K562 (cell line): ENCODE data around the gene RPL7L1. TPM values are rescaled to one million over a fixed set of nuclear protein-coding genes. Genes with fewer than 3 reads are reported as not detected.
A peak's percentile ranks its signal among the peaks of the same experiment; 100 is the strongest.

Experiments
- BRCA1 ChIP-seq, 2 experiments: fragments of 450-650 bp in 1 of 2; sonication (generic) in 1 of 2; formaldehyde crosslinking in 1 of 2; IDR thresholded peaks; 2 replicates each; pipeline versions ENCODE4 v1.5.0 to v1.6.1; 2017 to 2020; ENCODE audit warnings: mild to moderate bottlenecking in 1 of 2, missing genetic modification reagents in 1 of 2
- BRD9 ChIP-seq: fragments of 450-650 bp; IDR thresholded peaks from 2 replicates; pipeline ENCODE4 v1.6.1; 2018; ENCODE audit warnings: low read depth; ENCODE audit not compliant: partially characterized antibody
- CEBPB ChIP-seq: fragments of 450-650 bp; IDR thresholded peaks from 2 replicates; pipeline ENCODE4 v1.6.1; 2016; ENCODE audit warnings: missing genetic modification characterization, missing compliant biosample characterization
- ELF1 ChIP-seq: fragments of 200-800 bp; sonication (Bioruptor generic); IDR thresholded peaks from 2 replicates; pipeline ENCODE4 v1.6.1; 2016; ENCODE audit warnings: missing genetic modification characterization, missing compliant biosample characterization
- ELF2 ChIP-seq: fragments of 250-450 bp; sonication (Bioruptor Pico); IDR thresholded peaks from 2 replicates; pipeline ENCODE4 v1.5.0; 2021; ENCODE audit warnings: mild to moderate bottlenecking
- JUND ChIP-seq, 2 experiments: IDR thresholded peaks; 2 replicates in 1 of 2; 3 replicates in 1 of 2; pipeline ENCODE4 v1.6.1; 2011; ENCODE audit warnings: borderline replicate concordance in 2 of 2, low read depth in 2 of 2, low read length in 2 of 2, improper control_type of control experiment in 1 of 2, missing biosample characterization in 1 of 2, missing genetic modification characterization in 1 of 2, missing genetic modification reagents in 1 of 2
- KAT7 ChIP-seq: sonication (generic); formaldehyde crosslinking; IDR thresholded peaks from 2 replicates; pipeline ENCODE4 v1.8.0; 2022; ENCODE audit warnings: missing genetic modification reagents, mild to moderate bottlenecking, borderline replicate concordance
- KLF16 ChIP-seq: IDR thresholded peaks from 2 replicates; pipeline ENCODE4 v1.6.1; 2016; ENCODE audit warnings: antibody characterized with exemption
- MYBL2 ChIP-seq, 2 experiments: fragments of 450-650 bp in 1 of 2; sonication (generic) in 1 of 2; formaldehyde crosslinking in 1 of 2; IDR thresholded peaks; 2 replicates each; pipeline versions ENCODE4 v1.6.1 to v1.8.1; 2017 to 2022; ENCODE audit warnings: borderline replicate concordance in 1 of 2, inconsistent platforms in 1 of 2, low read depth in 1 of 2, mild to moderate bottlenecking in 1 of 2, missing genetic modification reagents in 1 of 2, moderate library complexity in 1 of 2
- PHF21A ChIP-seq: fragments of 450-650 bp; IDR thresholded peaks from 2 replicates; pipeline ENCODE4 v1.6.1; 2017; ENCODE audit warnings: low read depth, borderline replicate concordance
- PPARD ChIP-seq: fragments of 250-450 bp; sonication (Bioruptor Pico); IDR thresholded peaks from 2 replicates; pipeline ENCODE4 v1.8.0; 2022; ENCODE audit warnings: inconsistent platforms, mild to moderate bottlenecking, moderate library complexity
- PTBP1 ChIP-seq: fragments of 200-400 bp; formaldehyde crosslinking; IDR thresholded peaks from 2 replicates; pipeline ENCODE4 v1.6.1; 2017; ENCODE audit warnings: low read depth, low read length
- SLC30A9 ChIP-seq: fragments of 250-450 bp; sonication (Bioruptor Pico); IDR thresholded peaks from 2 replicates; pipeline ENCODE4 v1.8.0; 2022; ENCODE audit warnings: mild to moderate bottlenecking, moderate library complexity
- SP1 ChIP-seq: sonication (generic); formaldehyde crosslinking; IDR thresholded peaks from 2 replicates; pipeline ENCODE4 v1.8.1; 2022; ENCODE audit warnings: mild to moderate bottlenecking, missing genetic modification reagents
- ZNF589 ChIP-seq: fragments of 200-800 bp; sonication (Bioruptor generic); IDR thresholded peaks from 2 replicates; pipeline ENCODE4 v1.6.1; 2016; ENCODE audit warnings: low read depth, missing genetic modification characterization, missing compliant biosample characterization
- ZNF79 ChIP-seq: fragments of 250-450 bp; sonication (Bioruptor Pico); IDR thresholded peaks from 2 replicates; pipeline ENCODE4 v1.4.0; 2020; ENCODE audit warnings: low read depth, mild to moderate bottlenecking, moderate library complexity
- polyA plus RNA-seq, 8 experiments: library from polyadenylated mRNA; depleted of rRNA in 4 of 8; stranded (reverse) in 5 of 8; unstranded in 3 of 8; fragments of >200 nt; fragmentation: Nextera tagmentation in 2 of 8; fragmentation: Illumina TruSeq in 1 of 8; extraction: Ambion mirVana in 2 of 8; extraction: Trizol in 1 of 8; gene quantifications; 2 replicates each; pipeline versions ENCODE4 v1.2.1 to v1.2.3, GENCODE V29; 2011 to 2014; ENCODE audit warnings: inconsistent platforms in 1 of 8, missing spikeins in 1 of 8
- total RNA-seq, 7 experiments: library from RNA; depleted of rRNA in 6 of 7; stranded (reverse); fragments of >200 nt in 6 of 7; fragmentation: Illumina TruSeq in 2 of 7; extraction: Trizol in 2 of 7; gene quantifications; 2 replicates each; pipeline versions ENCODE4 v1.2.1 to v1.2.3, GENCODE V29; 2011 to 2021; ENCODE audit warnings: low replicate concordance in 1 of 7
- TF ChIP-seq, protein P1 (sequence below): fragments of 450-650 bp; IDR thresholded peaks from 2 replicates; pipeline ENCODE4 v1.6.1; 2016; ENCODE audit warnings: antibody characterized with exemption
- TF ChIP-seq, protein P2 (sequence below), 2 experiments: IDR thresholded peaks; 2 replicates each; pipeline ENCODE4 v1.6.1; 2011; ENCODE audit warnings: borderline replicate concordance in 1 of 2, control low read depth in 1 of 2, low read depth in 1 of 2, low read length in 1 of 2, mild to moderate bottlenecking in 1 of 2, mixed read lengths in 1 of 2, moderate library complexity in 1 of 2; ENCODE audit not compliant: insufficient read depth in 1 of 2, insufficient read length in 1 of 2, poor library complexity in 1 of 2, severe bottlenecking in 1 of 2; ENCODE audit errors: extremely low read depth in 1 of 2
- TF ChIP-seq, protein P3 (sequence below): fragments of 450-650 bp; IDR thresholded peaks from 2 replicates; pipeline ENCODE4 v1.6.1; 2016
- TF ChIP-seq, protein P4 (sequence below): sonication (generic); formaldehyde crosslinking; IDR thresholded peaks from 2 replicates; pipeline ENCODE4 v1.4.0; 2020; ENCODE audit warnings: mild to moderate bottlenecking, missing genetic modification reagents

The RPL7L1 gene
- total and polyA plus RNA-seq, 9 of the 15 experiments (the other 6 are each of a cell fraction or from before 2014, with no cell fraction given) = 129 to 259 (median 164) TPM

DNA sequence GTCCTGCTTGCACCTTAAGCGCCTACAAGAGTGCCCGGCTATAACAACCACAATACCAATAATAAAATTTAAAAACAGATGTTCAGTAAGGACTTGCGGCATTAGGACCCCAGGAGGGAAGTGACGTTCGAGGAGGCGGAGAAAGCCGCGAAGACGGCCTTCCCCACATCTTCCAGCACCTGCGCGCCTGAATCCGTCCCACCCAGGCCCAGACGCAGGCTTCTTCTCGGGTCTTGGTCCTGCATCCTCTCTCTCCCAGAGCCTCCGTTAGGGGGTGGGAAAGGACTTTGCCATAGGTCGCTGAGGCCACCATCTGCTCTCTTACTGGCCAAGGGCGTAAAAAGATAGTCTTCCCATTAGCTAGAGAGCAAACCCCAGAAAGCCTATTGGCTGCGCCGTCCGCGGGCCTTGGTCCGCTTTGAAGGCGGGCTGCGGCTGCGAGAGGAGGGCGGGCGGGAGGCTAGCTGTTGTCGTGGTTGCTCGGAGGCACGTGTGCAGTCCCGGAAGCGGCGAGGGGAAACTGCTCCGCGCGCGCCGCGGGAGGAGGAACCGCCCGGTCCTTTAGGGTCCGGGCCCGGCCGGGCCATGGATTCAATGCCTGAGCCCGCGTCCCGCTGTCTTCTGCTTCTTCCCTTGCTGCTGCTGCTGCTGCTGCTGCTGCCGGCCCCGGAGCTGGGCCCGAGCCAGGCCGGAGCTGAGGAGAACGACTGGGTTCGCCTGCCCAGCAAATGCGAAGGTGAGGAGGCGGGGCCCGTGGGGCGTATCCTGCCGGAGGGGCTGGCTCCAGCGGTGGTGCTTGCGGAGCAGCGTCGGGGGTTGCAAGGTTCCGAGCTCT lies 49.8 kb downstream of the RPL7L1 start, which contains the start of gene CNPY3 (continued):
- peak; percentile 97 for TF ChIP-seq ELF1 (tag)
- no peak for TF ChIP-seq SLC30A9 (CRISPR knock-in tag)
- TF ChIP-seq CEBPB (tag) = no peak
- TF ChIP-seq, protein P1, sequence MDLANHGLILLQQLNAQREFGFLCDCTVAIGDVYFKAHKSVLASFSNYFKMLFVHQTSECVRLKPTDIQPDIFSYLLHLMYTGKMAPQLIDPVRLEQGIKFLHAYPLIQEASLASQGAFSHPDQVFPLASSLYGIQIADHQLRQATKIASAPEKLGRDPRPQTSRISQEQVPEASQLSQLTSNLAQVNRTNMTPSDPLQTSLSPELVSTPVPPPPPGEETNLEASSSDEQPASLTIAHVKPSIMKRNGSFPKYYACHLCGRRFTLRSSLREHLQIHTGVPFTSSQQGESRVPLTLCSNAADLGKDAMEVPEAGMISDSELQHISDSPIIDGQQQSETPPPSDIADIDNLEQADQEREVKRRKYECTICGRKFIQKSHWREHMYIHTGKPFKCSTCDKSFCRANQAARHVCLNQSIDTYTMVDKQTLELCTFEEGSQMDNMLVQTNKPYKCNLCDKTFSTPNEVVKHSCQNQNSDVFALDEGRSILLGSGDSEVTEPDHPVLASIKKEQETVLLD = peak; percentile 33; the same call in 1 of the 2 replicates
- TF ChIP-seq JUND (IDR thresholded peaks at IDR 0.05; ENCODE audit: borderline replicate concordance, low read depth, low read length) = no peak
- peak; percentile 3; the same call in 1 of the 3 replicates for TF ChIP-seq JUND (tag; IDR thresholded peaks at IDR 0.05; ENCODE audit: borderline replicate concordance, low read depth, low read length)
- peak; percentile 58; the same call in 1 of the 2 replicates for TF ChIP-seq PHF21A
- no peak for TF ChIP-seq ZNF79
- TF ChIP-seq PTBP1 = no peak
- TF ChIP-seq, protein P2, sequence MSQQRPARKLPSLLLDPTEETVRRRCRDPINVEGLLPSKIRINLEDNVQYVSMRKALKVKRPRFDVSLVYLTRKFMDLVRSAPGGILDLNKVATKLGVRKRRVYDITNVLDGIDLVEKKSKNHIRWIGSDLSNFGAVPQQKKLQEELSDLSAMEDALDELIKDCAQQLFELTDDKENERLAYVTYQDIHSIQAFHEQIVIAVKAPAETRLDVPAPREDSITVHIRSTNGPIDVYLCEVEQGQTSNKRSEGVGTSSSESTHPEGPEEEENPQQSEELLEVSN (IDR thresholded peaks at IDR 0.05; ENCODE audit: borderline replicate concordance in 1 of 2, extremely low read depth in 1 of 2, insufficient read depth in 1 of 2, insufficient read length in 1 of 2, low read depth in 1 of 2, low read length in 1 of 2, poor library complexity in 1 of 2, severe bottlenecking in 1 of 2) = peak; percentile 99
- no peak for TF ChIP-seq PPARD (CRISPR knock-in tag)
- TF ChIP-seq, protein P3, sequence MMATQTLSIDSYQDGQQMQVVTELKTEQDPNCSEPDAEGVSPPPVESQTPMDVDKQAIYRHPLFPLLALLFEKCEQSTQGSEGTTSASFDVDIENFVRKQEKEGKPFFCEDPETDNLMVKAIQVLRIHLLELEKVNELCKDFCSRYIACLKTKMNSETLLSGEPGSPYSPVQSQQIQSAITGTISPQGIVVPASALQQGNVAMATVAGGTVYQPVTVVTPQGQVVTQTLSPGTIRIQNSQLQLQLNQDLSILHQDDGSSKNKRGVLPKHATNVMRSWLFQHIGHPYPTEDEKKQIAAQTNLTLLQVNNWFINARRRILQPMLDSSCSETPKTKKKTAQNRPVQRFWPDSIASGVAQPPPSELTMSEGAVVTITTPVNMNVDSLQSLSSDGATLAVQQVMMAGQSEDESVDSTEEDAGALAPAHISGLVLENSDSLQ = peak; percentile 28; the same call in 1 of the 2 replicates
- TF ChIP-seq ZNF589 (CRISPR knock-in tag) = peak; percentile 90
- peak; percentile 97 for TF ChIP-seq ELF2
- peak; percentile 17 for TF ChIP-seq BRD9
- TF ChIP-seq, protein P4, sequence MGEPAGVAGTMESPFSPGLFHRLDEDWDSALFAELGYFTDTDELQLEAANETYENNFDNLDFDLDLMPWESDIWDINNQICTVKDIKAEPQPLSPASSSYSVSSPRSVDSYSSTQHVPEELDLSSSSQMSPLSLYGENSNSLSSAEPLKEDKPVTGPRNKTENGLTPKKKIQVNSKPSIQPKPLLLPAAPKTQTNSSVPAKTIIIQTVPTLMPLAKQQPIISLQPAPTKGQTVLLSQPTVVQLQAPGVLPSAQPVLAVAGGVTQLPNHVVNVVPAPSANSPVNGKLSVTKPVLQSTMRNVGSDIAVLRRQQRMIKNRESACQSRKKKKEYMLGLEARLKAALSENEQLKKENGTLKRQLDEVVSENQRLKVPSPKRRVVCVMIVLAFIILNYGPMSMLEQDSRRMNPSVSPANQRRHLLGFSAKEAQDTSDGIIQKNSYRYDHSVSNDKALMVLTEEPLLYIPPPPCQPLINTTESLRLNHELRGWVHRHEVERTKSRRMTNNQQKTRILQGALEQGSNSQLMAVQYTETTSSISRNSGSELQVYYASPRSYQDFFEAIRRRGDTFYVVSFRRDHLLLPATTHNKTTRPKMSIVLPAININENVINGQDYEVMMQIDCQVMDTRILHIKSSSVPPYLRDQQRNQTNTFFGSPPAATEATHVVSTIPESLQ = peak; percentile 96
- no peak for TF ChIP-seq KLF16
- TF ChIP-seq MYBL2 (IDR thresholded peaks at IDR 0.05; ENCODE audit: low read depth) = peak; percentile 76
- no peak for TF ChIP-seq MYBL2 (CRISPR knock-in tag; IDR thresholded peaks at IDR 0.05; ENCODE audit: borderline replicate concordance)
- peak; percentile 94 for TF ChIP-seq SP1 (CRISPR knock-in tag)
- no peak for TF ChIP-seq BRCA1 (IDR thresholded peaks at IDR 0.05)
- TF ChIP-seq BRCA1 (CRISPR knock-in tag; IDR thresholded peaks at IDR 0.05) = 0 out of 2 replicates have a peak, but pooled peaks have one; percentile 45
- TF ChIP-seq KAT7 (CRISPR knock-in tag) = peak; percentile 97; the same call in 1 of the 2 replicates
